HCT116 (cell line): ENCODE results near the gene MLLT6. TPM values are rescaled to one million over a fixed set of nuclear protein-coding genes. Genes with fewer than 3 reads are reported as not detected.

Experiments used
- ATAC-seq: fragments of 200-7000 bp; cut with Tn5 transposase; 2 replicates; pipeline ENCODE4 v1.9.1; 2020; ENCODE audit warnings: mild to moderate bottlenecking, moderate library complexity
- BruUV-seq: library from RNA; stranded (reverse); fragments of 400-500 nt; replicated peaks from 2 replicates; lab custom pipeline; 2021; lab: Mats Ljungman, UMichigan
- CTCF ChIA-PET: fragments of 300-600 bp; sonication (Branson Sonifier 250); formaldehyde crosslinking; loops from one replicate; lab custom pipeline; 2021; ENCODE audit warnings: antibody characterized with exemption; lab: Charles Lee
- POLR2A ChIA-PET: fragments of 300-600, 350-600 bp; sonication (Branson Sonifier 250); formaldehyde crosslinking; loops from one replicate; lab custom pipeline; 2021; ENCODE audit warnings: antibody characterized with exemption; lab: Charles Lee
- RAD21 ChIA-PET, 2 experiments: fragments of 300-600 bp; sonication (Branson Sonifier 250); formaldehyde crosslinking; loops; one replicate each; lab custom pipeline; 2023; ENCODE audit warnings: low total read pairs in 2 of 2; ENCODE audit not compliant: uncharacterized antibody in 2 of 2, unreplicated experiment in 2 of 2, low non-redundant PET in 1 of 2; lab: Charles Lee
- DNase-seq: peaks from one replicate; pipeline ENCODE4 v3.0.0-alpha.2; 2010; ENCODE audit warnings: low read depth, low spot score
- H2AFZ ChIP-seq: fragments of 200-600 bp; shearing (Covaris generic), sonication (generic); 2 replicates; pipeline ENCODE4 v1.6.1; 2017; ENCODE audit warnings: low read depth, mixed run types, mixed read lengths, antibody characterized with exemption, low read length; ENCODE audit not compliant: poor library complexity, severe bottlenecking
- H3K27ac ChIP-seq: 2 replicates; pipeline ENCODE4 v1.5.1; 2012; ENCODE audit warnings: low read depth, low read length
- H3K27me3 ChIP-seq: fragments of 200-600 bp; sonication (generic); 2 replicates; pipeline ENCODE4 v1.6.1; 2016; ENCODE audit warnings: mixed run types, low read length, mixed read lengths; ENCODE audit not compliant: insufficient read depth
- H3K36me3 ChIP-seq, 2 experiments: fragments of 200-500 bp in 1 of 2; fragments of 200-600 bp in 1 of 2; sonication (Bioruptor generic) in 1 of 2; sonication (generic) in 1 of 2; 2 replicates each; pipeline versions ENCODE4 v1.5.1 to v1.6.1; 2014 to 2016; ENCODE audit warnings: low read length in 2 of 2, inconsistent platforms in 1 of 2, mixed read lengths in 1 of 2, mixed run types in 1 of 2; ENCODE audit not compliant: insufficient read depth in 2 of 2, control insufficient read depth in 1 of 2
- H3K4me1 ChIP-seq, 2 experiments: fragments of 200-600 bp in 1 of 2; sonication (generic) in 1 of 2; 2 replicates each; pipeline versions ENCODE4 v1.5.1 to v1.6.1; 2012 to 2017; ENCODE audit warnings: low read length in 2 of 2, inconsistent platforms in 1 of 2, mild to moderate bottlenecking in 1 of 2, mixed read lengths in 1 of 2, mixed run types in 1 of 2, moderate library complexity in 1 of 2; ENCODE audit not compliant: insufficient read depth in 2 of 2, control insufficient read depth in 1 of 2
- H3K4me2 ChIP-seq: fragments of 200-600 bp; sonication (generic); 2 replicates; pipeline ENCODE4 v1.6.1; 2017; ENCODE audit warnings: mixed run types, low read length, mixed read lengths
- H3K4me3 ChIP-seq, 2 experiments: fragments of 200-600 bp in 1 of 2; sonication (generic) in 1 of 2; replicated peaks in 1 of 2; 2 replicates each; pipeline ENCODE4 v1.5.1; 2011 to 2016; ENCODE audit warnings: low read length in 2 of 2, control low read depth in 1 of 2, low read depth in 1 of 2, mild to moderate bottlenecking in 1 of 2, mixed read lengths in 1 of 2, mixed run types in 1 of 2
- H3K79me2 ChIP-seq: fragments of 200-600 bp; sonication (generic); 2 replicates; pipeline ENCODE4 v1.6.1; 2017; ENCODE audit warnings: mild to moderate bottlenecking, mixed run types, low read length, moderate library complexity, mixed read lengths; ENCODE audit not compliant: insufficient read depth
- H3K9ac ChIP-seq: fragments of 200-600 bp; sonication (generic); 2 replicates; pipeline ENCODE4 v1.6.1; 2016; ENCODE audit warnings: low read length, mixed read lengths
- H3K9me2 ChIP-seq: fragments of 200-600 bp; sonication (generic), shearing (Covaris generic); 2 replicates; pipeline ENCODE4 v1.6.1; 2017; ENCODE audit warnings: mixed run types, mild to moderate bottlenecking, moderate library complexity; ENCODE audit not compliant: insufficient read depth
- H3K9me3 ChIP-seq, 2 experiments: fragments of 200-500 bp in 1 of 2; fragments of 200-600 bp in 1 of 2; sonication (Bioruptor generic) in 1 of 2; sonication (generic) in 1 of 2; 2 replicates each; pipeline ENCODE4 v1.6.1; 2014 to 2017; ENCODE audit warnings: low read length in 2 of 2, mixed read lengths in 2 of 2, inconsistent platforms in 1 of 2, low read depth in 1 of 2, mild to moderate bottlenecking in 1 of 2, mixed run types in 1 of 2, moderate library complexity in 1 of 2; ENCODE audit not compliant: control insufficient read depth in 1 of 2, insufficient read depth in 1 of 2
- H4K20me1 ChIP-seq: fragments of 200-600 bp; sonication (generic), shearing (Covaris generic); 2 replicates; pipeline ENCODE4 v1.6.1; 2017; ENCODE audit warnings: mixed run types, mild to moderate bottlenecking, moderate library complexity; ENCODE audit not compliant: insufficient read depth
- ATF3 ChIP-seq: IDR thresholded peaks from 2 replicates; pipeline ENCODE4 v1.6.1; 2012
- CTCF ChIP-seq, 3 experiments: fragments of 200-600 bp in 1 of 3; sonication (generic) in 1 of 3; IDR thresholded peaks in 2 of 3; conservative IDR thresholded peaks in 1 of 3; 2 replicates each; pipeline ENCODE4 v1.5.1; 2012 to 2017; ENCODE audit warnings: low read depth in 2 of 3, low read length in 2 of 3, antibody characterized with exemption in 1 of 3, borderline replicate concordance in 1 of 3, control low read depth in 1 of 3, mild to moderate bottlenecking in 1 of 3, mixed read lengths in 1 of 3, mixed run types in 1 of 3, moderate library complexity in 1 of 3; ENCODE audit not compliant: insufficient read depth in 1 of 3
- EZH2 ChIP-seq: fragments of 200-600 bp; sonication (generic); IDR thresholded peaks from 2 replicates; pipeline ENCODE4 v1.6.1; 2017; ENCODE audit warnings: antibody characterized with exemption, mixed run types
- EZH2phosphoT487 ChIP-seq: fragments of 200-600 bp; IDR thresholded peaks from 2 replicates; pipeline ENCODE4 v1.6.1; 2018; ENCODE audit warnings: antibody characterized with exemption, borderline replicate concordance
- JUND ChIP-seq: IDR thresholded peaks from 2 replicates; pipeline ENCODE4 v1.6.1; 2012
- POLR2A ChIP-seq: IDR thresholded peaks from 2 replicates; pipeline ENCODE4 v1.7.0; 2011; ENCODE audit warnings: borderline replicate concordance; ENCODE audit not compliant: insufficient read depth, insufficient read length; ENCODE audit errors: extremely low read depth
- POLR2AphosphoS5 ChIP-seq: IDR thresholded peaks from 2 replicates; pipeline ENCODE4 v1.6.1; 2011; ENCODE audit warnings: mild to moderate bottlenecking, low read depth, low read length, moderate library complexity
- RAD21 ChIP-seq: IDR thresholded peaks from 2 replicates; pipeline ENCODE4 v1.6.1; 2012; ENCODE audit warnings: low read depth, mild to moderate bottlenecking
- REST ChIP-seq: IDR thresholded peaks from 2 replicates; pipeline ENCODE4 v1.6.1; 2012; ENCODE audit warnings: low read depth
- SP1 ChIP-seq: IDR thresholded peaks from 2 replicates; pipeline ENCODE4 v1.6.1; 2012; ENCODE audit warnings: low read depth
- TCF7L2 ChIP-seq: IDR thresholded peaks from 2 replicates; pipeline ENCODE4 v1.7.0; 2011; ENCODE audit warnings: borderline replicate concordance, inconsistent platforms; ENCODE audit not compliant: insufficient read depth, insufficient read length; ENCODE audit errors: extremely low read depth
- YY1 ChIP-seq: IDR thresholded peaks from 2 replicates; pipeline ENCODE4 v1.6.1; 2011; ENCODE audit warnings: low read length, low read depth, moderate library complexity, mild to moderate bottlenecking; ENCODE audit not compliant: insufficient replicate concordance; ENCODE audit errors: extremely low read depth
- ZBTB33 ChIP-seq: IDR thresholded peaks from 2 replicates; pipeline ENCODE4 v1.6.1; 2011; ENCODE audit warnings: mild to moderate bottlenecking, low read length, moderate library complexity; ENCODE audit not compliant: insufficient replicate concordance; ENCODE audit errors: extremely low read depth
- ZFX ChIP-seq: fragments of 450-650 bp; IDR thresholded peaks from 2 replicates; pipeline ENCODE4 v1.6.1; 2017
- ZNF274 ChIP-seq: fragments of 200-500 bp; sonication (Bioruptor generic); IDR thresholded peaks from 2 replicates; pipeline ENCODE4 v1.6.1; 2014; ENCODE audit warnings: mild to moderate bottlenecking, low read depth, low read length, inconsistent platforms
- intact Hi-C: fragments of 100-400 bp; cut with micrococcal nuclease; formaldehyde crosslinking; loops from 2 replicates; pipeline ENCODE4 v1.10.0; 2022
- total RNA-seq: library from RNA; stranded (reverse); gene quantifications from one replicate; pipeline ENCODE4 v1.2.1, GENCODE V29; 2021; ENCODE audit not compliant: unreplicated experiment

The MLLT6 gene
- total RNA-seq, 1 experiment from 2014 or later: 110 TPM

- ChIA-PET CTCF (no interaction called here), RAD21 (no interaction called here), POLR2A (no interaction called here)
- DNase-seq: no peak
- Histone ChIP-seq H3K79me2 (peaks cover 30% of the 10 kb centered on the region), H3K4me1 (peaks cover 11 to 27% of the 10 kb centered on the region in 2 experiments; a peak in 3 of 4 replicates), H3K9me3 (no peaks in the 10 kb centered on the region), H3K27ac (no peak overlapping the region; the same call in 1 of the 2 replicates), H3K27me3 (no peaks in the 10 kb centered on the region), H3K4me3 (no peak overlapping the region), H3K36me3 (peaks cover 2 to 14% of the 10 kb centered on the region in 2 experiments; a peak in 2 of 4 replicates), H4K20me1 (no peaks in the 10 kb centered on the region), H2AFZ (no peak overlapping the region)
- intact Hi-C loops: no loop called here
- no peak for TF ChIP-seq EZH2phosphoT487
- TF ChIP-seq ZNF274: no peak
- no peak for TF ChIP-seq ZBTB33
- TF ChIP-seq RAD21: no peak
- TF ChIP-seq ZFX: no peak
- TF ChIP-seq POLR2A: no peak
- no peak for TF ChIP-seq TCF7L2
- TF ChIP-seq CTCF (IDR thresholded peaks at IDR 0.05 in 2 of 3, conservative IDR thresholded peaks at IDR 0.05 in 1 of 3; ENCODE audit: borderline replicate concordance in 1 of 3, insufficient read depth in 1 of 3, low read depth in 2 of 3, low read length in 2 of 3): no peak
- TF ChIP-seq ATF3: no peak
- TF ChIP-seq POLR2AphosphoS5: no peak; the same call in 1 of the 2 replicates
- no peak for TF ChIP-seq EZH2
- TF ChIP-seq SP1: no peak
- TF ChIP-seq REST: no peak
- no peak for TF ChIP-seq JUND
- no peak for TF ChIP-seq YY1
- TF ChIP-seq, all 23 proteins: peak for 0
- no peak overlapping the region for H3K9ac ChIP-seq
- BruUV-seq: no TSS peak
- no peak overlapping the region for H3K4me2 ChIP-seq
- H3K9me2 ChIP-seq: no peaks in the 10 kb centered on the region
- no peak for ATAC-seq
Measured at GRCh38 chr17:38728290-38728831, 23.3 kb downstream of the MLLT6 start.
